Measurements from ENCODE around the gene TKTL1.

Gene TKTL1

GRCh38 chrX:154307202-154307601, 11.6 kb downstream of the TKTL1 start:
- no peak for TF ChIP-seq CTCF (IDR thresholded peaks at IDR 0.05; ENCODE audit: insufficient read depth, low read depth, low read length, missing control alignments)

GRCh38 chrX:154308108-154308946, 12.7 kb downstream of the TKTL1 start:
- no peak overlapping the region for H3K4me3 ChIP-seq (ENCODE audit: low read length)
- TF ChIP-seq CTCF (IDR thresholded peaks at IDR 0.05; ENCODE audit: insufficient read depth, low read depth, low read length, missing control alignments) = peak; percentile 70
- DNase-seq (ENCODE audit: low read depth) = peak; percentile 45

More at GRCh38 chrX:154307202-154307601, 11.6 kb downstream of the TKTL1 start:
- no peak for DNase-seq (ENCODE audit: low read depth)
- no peak overlapping the region for H3K4me3 ChIP-seq (ENCODE audit: low read length)

GRCh38 chrX:154309041-154309775, 13.6 kb downstream of the TKTL1 start:
- DNase-seq (ENCODE audit: low read depth) = no peak
- no peak for TF ChIP-seq CTCF (IDR thresholded peaks at IDR 0.05; ENCODE audit: insufficient read depth, low read depth, low read length, missing control alignments)
- no peak overlapping the region for H3K4me3 ChIP-seq (ENCODE audit: low read length)

GRCh38 chrX:154310616-154311536, 15.3 kb downstream of the TKTL1 start:
- TF ChIP-seq CTCF (IDR thresholded peaks at IDR 0.05; ENCODE audit: insufficient read depth, low read depth, low read length, missing control alignments) = no peak
- DNase-seq (ENCODE audit: low read depth) = no peak
- no peak overlapping the region for H3K4me3 ChIP-seq (ENCODE audit: low read length)

GRCh38 chrX:154312116-154312515, 16.5 kb downstream of the TKTL1 start:
- no peak for TF ChIP-seq CTCF (IDR thresholded peaks at IDR 0.05; ENCODE audit: insufficient read depth, low read depth, low read length, missing control alignments)
- no peak overlapping the region for H3K4me3 ChIP-seq (ENCODE audit: low read length)

GRCh38 chrX:154313147-154313546, 17.6 kb downstream of the TKTL1 start:
- no peak for DNase-seq (ENCODE audit: low read depth)
- TF ChIP-seq CTCF (IDR thresholded peaks at IDR 0.05; ENCODE audit: insufficient read depth, low read depth, low read length, missing control alignments) = no peak
- no peak overlapping the region for H3K4me3 ChIP-seq (ENCODE audit: low read length)

More at GRCh38 chrX:154312116-154312515, 16.5 kb downstream of the TKTL1 start:
- no peak for DNase-seq (ENCODE audit: low read depth)

All from epithelial cell of esophagus (primary cell).